ENCODE data around the gene FAM83C.

Gene FAM83C

GRCh38 chr20:35291654-35292503, at the start of gene FAM83C:
Gene FAM83C, minus strand, starts transcription at chr20:35292425. Its CDS starts 121 bp downstream, at chr20:35292304.
- DNase-seq: no peak

GRCh38 chr20:35341366-35342028, 49.3 kb upstream of the FAM83C start:
- no peak for DNase-seq

GRCh38 chr20:35340436-35340835, 48.2 kb upstream of the FAM83C start:
- no peak for DNase-seq

- DNase-seq: no peak
Observed at GRCh38 chr20:35339636-35340035, 47.4 kb upstream of the FAM83C start.

- no peak for DNase-seq
Observed at GRCh38 chr20:35339007-35339406, 46.8 kb upstream of the FAM83C start.

GRCh38 chr20:35334311-35335101, 42.3 kb upstream of the FAM83C start:
- DNase-seq: no peak

- no peak for DNase-seq
Observed at GRCh38 chr20:35333606-35334005, 41.4 kb upstream of the FAM83C start.

GRCh38 chr20:35332540-35333200, 40.4 kb upstream of the FAM83C start:
- DNase-seq: no peak

GRCh38 chr20:35329435-35330139, 37.4 kb upstream of the FAM83C start:
- peak; percentile 14 for DNase-seq

GRCh38 chr20:35328689-35329088, 36.5 kb upstream of the FAM83C start:
- no peak for DNase-seq

- DNase-seq: no peak
Observed at GRCh38 chr20:35328095-35328685, 36.0 kb upstream of the FAM83C start.

- no peak for DNase-seq
Observed at GRCh38 chr20:35327074-35327976, 35.1 kb upstream of the FAM83C start.

GRCh38 chr20:35326740-35327073, 34.5 kb upstream of the FAM83C start:
- DNase-seq: no peak

- DNase-seq: no peak
Observed at GRCh38 chr20:35326021-35326739, 34.0 kb upstream of the FAM83C start.

- no peak for DNase-seq
Observed at GRCh38 chr20:35325401-35325800, 33.2 kb upstream of the FAM83C start.

GRCh38 chr20:35320396-35321126, 28.3 kb upstream of the FAM83C start:
- no peak for DNase-seq

- no peak for DNase-seq
Observed at GRCh38 chr20:35319871-35320197, 27.6 kb upstream of the FAM83C start.

- DNase-seq: no peak
Observed at GRCh38 chr20:35319192-35319870, 27.1 kb upstream of the FAM83C start.

Measured in CD4-positive, alpha-beta T cell treated with Interleukin-21 for 1 hour (primary cell).